Kidney glomerular epithelial cell (primary cell): ENCODE data around the gene DENND1B.
"Not testable (repeated sequence)": the region's sequence is repeated elsewhere in the genome, so short reads cannot be mapped to it uniquely, and the experiment has no call there.

Experiments
- DNase-seq: peaks from one replicate; lab custom pipeline; 2025; lab: John Stamatoyannopoulos, UW

The DENND1B gene

DNA sequence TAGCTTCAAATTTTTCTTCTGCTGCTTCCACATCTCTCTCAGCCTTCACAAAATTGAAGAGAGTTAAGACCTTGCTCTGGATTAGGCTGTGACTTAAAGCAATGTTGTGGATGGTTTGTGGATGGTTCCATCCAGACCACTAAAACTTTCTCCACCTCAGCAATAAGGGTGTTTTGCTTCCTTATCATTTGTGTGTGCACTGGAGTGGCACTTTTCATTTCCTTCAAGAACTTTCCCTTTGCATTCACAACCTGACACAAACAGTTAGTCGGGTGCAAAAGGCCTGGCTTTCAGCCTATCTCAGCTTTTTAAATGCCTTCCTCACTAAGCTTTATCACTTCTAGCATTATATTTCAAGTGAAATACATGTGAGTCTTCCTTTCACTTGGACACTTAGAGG lies 30.3 kb downstream of the DENND1B start:
- DNase-seq: no peak

DNA sequence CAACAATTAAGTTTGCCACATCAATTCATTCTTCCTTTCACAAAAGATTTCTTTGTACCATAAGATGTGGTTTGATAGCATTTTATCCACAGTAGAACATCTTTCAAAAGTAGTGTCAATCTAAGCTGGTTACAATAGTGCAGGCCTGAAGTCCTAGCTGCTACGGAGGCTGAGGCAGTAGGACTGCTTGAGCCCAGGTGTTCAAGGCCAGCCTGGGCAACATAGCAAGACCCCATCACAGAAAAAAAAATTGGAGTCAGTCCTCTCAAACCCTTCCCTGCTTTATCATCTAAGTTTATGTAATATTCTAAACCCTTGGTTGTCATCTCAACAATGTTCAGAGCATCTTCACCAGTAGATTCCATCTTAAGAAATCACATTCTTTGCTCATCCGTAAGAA lies 31.7 kb downstream of the DENND1B start:
- DNase-seq: no peak

DNA sequence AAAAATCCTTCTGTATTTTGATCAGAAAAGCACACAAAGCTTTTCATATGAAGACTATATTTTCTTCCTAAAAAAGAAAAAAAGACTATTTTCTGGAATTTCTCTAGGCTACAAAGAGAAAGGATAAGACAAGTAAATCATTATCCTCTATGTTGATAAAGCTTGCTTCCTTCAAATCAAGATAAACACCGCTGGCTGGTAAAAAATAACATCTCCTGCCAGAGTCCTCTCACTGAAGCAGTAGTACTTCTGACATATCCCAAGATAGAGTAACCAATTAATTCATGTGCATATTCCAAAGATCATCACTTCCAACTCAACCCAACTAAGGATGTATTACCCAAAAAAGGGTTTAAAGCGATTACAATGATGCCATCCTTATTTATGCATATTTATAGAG lies 34.3 kb downstream of the DENND1B start:
- no peak for DNase-seq

- no peak for DNase-seq
Measured at GRCh38 chr1:197738927-197739326, 36.4 kb downstream of the DENND1B start.

- no peak for DNase-seq
Measured at GRCh38 chr1:197737916-197738315, 37.4 kb downstream of the DENND1B start.

DNA sequence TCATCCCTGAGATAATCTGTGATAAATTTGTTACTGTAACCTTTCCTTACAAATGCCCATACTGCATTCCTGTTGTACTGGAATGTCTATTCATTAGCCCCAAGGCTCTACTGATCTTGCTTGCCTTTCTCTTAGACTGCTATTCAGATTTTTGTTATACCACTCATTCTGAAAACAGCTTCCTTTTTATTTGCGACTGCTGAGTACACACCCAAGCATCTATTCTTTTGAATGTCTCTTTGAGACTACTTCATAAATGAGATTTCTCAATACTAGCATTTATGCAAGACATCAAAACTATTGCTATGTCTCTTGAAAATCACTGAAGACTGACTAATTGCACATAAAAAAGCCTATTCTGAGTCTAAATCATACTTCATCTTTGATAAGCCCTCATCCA lies 38.6 kb downstream of the DENND1B start:
- no peak for DNase-seq

DNA sequence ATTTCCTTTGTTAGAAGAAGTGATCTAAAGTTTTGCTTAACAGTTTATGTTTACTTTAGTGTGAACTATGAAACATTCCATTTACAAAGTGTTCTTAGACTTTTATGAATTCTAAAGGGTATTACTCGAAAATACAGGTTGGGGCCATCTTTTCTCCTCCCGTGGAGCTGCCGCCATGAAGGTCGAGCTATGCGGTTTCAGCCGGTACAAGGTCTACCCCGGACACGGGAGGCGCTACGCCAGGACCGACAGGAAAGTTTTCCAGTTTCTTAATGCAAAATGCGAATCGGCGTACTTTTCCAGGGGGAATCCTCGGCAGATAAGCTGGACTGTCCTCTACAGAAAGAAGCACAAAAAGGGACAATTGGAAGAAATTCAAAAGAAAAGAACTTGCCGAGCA lies 39.8 kb downstream of the DENND1B start:
- DNase-seq: no peak

- no peak for DNase-seq
Measured at GRCh38 chr1:197733324-197733723, 42.0 kb downstream of the DENND1B start.

GRCh38 chr1:197732187-197732586 lies 43.1 kb downstream of the DENND1B start:
- DNase-seq: no peak

DNA sequence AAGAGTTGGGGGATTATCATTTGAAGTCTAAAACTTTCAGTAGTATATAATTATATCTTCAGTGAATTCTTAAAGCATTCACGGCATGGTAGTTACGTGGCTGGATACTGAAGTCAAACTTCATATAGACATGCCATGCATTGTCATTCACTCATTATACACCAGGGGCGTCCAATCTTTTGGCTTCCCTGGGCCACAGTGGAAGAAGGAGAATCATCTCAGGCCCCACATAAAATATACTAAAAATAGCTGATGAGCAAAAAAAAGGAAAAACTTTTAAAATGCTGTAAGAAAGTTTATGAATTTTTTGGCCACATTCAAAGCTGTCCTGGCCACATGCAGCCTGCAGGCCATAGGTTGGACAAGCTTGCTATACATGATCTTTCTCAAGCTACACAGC lies 43.8 kb downstream of the DENND1B start:
- no peak for DNase-seq

GRCh38 chr1:197725976-197726375 lies 49.3 kb downstream of the DENND1B start:
- DNase-seq: no peak

- no peak for DNase-seq
Measured at GRCh38 chr1:197725044-197725443, 50.2 kb downstream of the DENND1B start.

- no peak for DNase-seq
Measured at GRCh38 chr1:197715806-197716205, 59.5 kb downstream of the DENND1B start.

- no peak for DNase-seq
Measured at GRCh38 chr1:197706601-197707000, 68.7 kb downstream of the DENND1B start.

DNA sequence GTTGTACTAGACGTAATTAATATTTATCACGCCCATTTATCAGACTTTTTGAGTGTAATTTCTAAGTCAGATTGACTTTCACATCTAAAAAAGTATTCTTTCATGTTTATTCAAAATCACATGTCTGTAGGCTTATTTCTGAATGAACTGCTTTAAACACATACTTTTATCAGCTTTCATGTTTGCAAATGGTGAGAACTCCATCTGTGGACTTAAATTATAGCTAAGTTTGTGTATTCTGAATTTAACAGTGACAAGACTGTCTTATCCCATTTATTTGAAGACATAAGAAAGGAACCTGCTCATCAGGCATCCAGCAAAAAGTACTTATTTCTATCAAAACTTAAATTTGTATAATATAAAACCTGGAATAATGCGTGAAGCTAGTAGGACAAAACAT lies 69.3 kb downstream of the DENND1B start:
- no peak for DNase-seq

- not testable (repeated sequence) for DNase-seq
Measured at GRCh38 chr1:197700688-197701087, 74.6 kb downstream of the DENND1B start.

- no peak for DNase-seq
Measured at GRCh38 chr1:197696372-197696771, 78.9 kb downstream of the DENND1B start.

DNA sequence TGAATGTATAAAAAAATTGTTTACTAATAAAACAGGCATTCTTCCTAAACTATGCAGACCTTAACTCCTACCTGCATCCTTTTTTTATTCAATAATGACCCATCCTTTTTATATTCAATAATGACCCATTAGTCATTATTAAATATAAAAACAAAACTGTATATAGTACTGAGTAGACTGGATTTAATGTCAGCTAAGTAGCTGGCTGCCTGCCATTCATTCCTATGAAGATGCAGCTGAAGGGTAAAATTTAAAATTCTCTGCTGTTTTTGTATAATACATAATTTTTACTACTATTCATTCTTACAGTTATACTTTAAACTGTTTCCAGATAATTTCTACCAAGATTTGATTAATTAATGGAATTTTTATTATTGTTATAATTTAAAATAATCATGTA lies 79.3 kb downstream of the DENND1B start:
- DNase-seq: no peak

GRCh38 chr1:197692965-197693364 lies 82.3 kb downstream of the DENND1B start:
- DNase-seq: peak; percentile 12

DNA sequence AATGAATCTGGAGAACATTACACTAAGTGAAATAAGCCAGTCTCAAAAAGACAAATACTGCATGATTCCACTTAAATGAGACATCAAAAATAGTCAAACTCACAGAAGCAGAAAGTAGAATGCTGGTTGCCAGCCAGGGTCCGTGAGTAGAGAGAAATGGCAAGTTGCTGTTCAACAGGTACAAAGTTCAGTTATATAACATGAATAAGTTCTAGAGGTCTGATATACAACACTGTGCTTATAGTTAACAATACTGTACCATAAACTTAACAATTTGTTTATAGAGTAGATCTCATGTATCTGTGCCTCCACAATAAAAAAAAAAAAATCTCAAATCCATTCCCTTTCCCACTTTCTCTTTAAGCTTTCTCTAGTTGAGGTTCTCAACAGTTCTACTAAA lies 83.5 kb downstream of the DENND1B start:
- no peak for DNase-seq

- DNase-seq: no peak
Measured at GRCh38 chr1:197690074-197690473, 85.2 kb downstream of the DENND1B start.

- DNase-seq: no peak
Measured at GRCh38 chr1:197688233-197688632, 87.0 kb downstream of the DENND1B start.

DNA sequence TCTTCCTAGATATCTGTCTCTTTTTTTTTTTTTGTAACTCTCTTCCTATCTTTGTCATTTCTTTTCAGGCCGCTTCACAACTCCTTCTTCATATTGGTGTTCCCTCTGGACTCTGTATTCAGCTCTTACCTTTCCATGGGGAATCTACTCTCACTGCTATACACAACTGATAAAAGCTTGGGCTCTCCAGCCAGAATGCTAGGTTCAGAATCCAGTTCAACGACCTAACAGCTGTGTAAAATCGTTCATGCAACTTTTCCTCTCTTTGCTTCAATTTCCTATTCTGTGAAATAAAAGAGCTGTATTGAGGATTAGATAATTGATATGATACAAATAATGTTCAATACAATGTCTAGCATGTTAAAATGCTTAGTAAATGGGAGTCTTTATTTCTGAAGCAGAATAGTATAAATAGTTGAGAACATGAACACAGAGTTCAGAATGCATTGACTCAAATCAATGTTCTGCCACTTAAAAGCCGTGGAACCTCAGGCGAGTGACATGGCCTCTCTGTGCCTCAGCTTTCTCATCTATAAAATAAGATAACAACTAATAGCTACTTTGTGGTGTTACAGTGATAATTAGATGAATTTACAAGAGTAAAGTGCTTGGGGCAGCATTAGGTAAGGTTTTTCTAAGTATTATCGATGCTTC lies 88.5 kb downstream of the DENND1B start:
- DNase-seq: no peak

- no peak for DNase-seq
Measured at GRCh38 chr1:197686231-197686630, 89.0 kb downstream of the DENND1B start.

GRCh38 chr1:197685785-197686184 lies 89.5 kb downstream of the DENND1B start:
- no peak for DNase-seq
